ENCODE results near the gene KYNU.
"Not testable (repeated sequence)": the region's sequence is repeated elsewhere in the genome, so short reads cannot be mapped to it uniquely, and the experiment has no call there.

KYNU gene

DNA sequence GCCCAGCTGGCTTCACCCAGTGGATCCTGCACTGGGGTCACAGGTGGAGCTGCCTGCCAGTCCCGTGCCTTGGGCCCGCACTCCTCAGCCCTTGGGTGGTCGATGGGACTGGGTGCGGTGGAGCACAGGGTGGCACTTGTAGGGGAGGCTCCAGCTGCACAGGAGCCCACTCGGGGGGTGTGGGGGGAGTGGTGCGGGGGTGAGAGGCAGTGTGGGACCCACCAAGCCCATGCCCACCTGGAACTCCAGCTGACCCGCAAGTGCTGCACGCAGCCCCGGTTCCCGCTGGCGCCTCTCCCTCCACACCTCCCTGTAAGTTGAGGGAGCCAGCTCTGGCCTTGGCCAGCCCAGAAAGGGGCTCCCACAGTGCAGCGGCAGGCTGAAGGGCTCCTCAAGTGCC is 212.1 kb downstream of the KYNU start:
- DNase-seq (ENCODE audit: low spot score), result not testable (repeated sequence)

Measured in AG08395 (cell line).